ENCODE measurements around the gene C11orf86. TPM values are rescaled to one million over a fixed set of nuclear protein-coding genes. Genes with fewer than 3 reads are reported as not detected.

The C11orf86 gene
- total RNA-seq, 1 donor from 2014 or later = not detected

GRCh38 chr11:66970807-66971442 lies 4.2 kb upstream of the C11orf86 start:
- Mint-ChIP-seq H3K4me1 (ENCODE audit: low read depth) (peaks cover 22% of the 10 kb centered on the region), H3K27ac (peak overlapping the region; percentile 1), H3K36me3 (ENCODE audit: low read depth) (no peaks in the 10 kb centered on the region), H3K27me3 (ENCODE audit: low read depth) (peaks cover 4% of the 10 kb centered on the region), H3K4me3 (ENCODE audit: low read depth) (no peak overlapping the region), H3K9me3 (no peaks in the 10 kb centered on the region)
- intact Hi-C loops (cut with micrococcal nuclease) = loop anchor here (10.0 kb wide), 1 partner anchor 76 kb away; no protein-coding TSS in a partner anchor
- DNase-seq (ENCODE audit: low spot score) = no peak

- Mint-ChIP-seq H3K4me1 (ENCODE audit: low read depth) (peaks cover 22% of the 10 kb centered on the region), H3K27me3 (ENCODE audit: low read depth) (peaks cover 1% of the 10 kb centered on the region), H3K27ac (no peak overlapping the region), H3K4me3 (ENCODE audit: low read depth) (no peak overlapping the region), H3K9me3 (no peaks in the 10 kb centered on the region), H3K36me3 (ENCODE audit: low read depth) (no peaks in the 10 kb centered on the region)
- DNase-seq (ENCODE audit: low spot score) = no peak
- intact Hi-C loops (cut with micrococcal nuclease) = loop anchor here (10.0 kb wide), 1 partner anchor 77 kb away; no protein-coding TSS in a partner anchor
Measured at GRCh38 chr11:66971488-66971887, 3.6 kb upstream of the C11orf86 start.

DNA sequence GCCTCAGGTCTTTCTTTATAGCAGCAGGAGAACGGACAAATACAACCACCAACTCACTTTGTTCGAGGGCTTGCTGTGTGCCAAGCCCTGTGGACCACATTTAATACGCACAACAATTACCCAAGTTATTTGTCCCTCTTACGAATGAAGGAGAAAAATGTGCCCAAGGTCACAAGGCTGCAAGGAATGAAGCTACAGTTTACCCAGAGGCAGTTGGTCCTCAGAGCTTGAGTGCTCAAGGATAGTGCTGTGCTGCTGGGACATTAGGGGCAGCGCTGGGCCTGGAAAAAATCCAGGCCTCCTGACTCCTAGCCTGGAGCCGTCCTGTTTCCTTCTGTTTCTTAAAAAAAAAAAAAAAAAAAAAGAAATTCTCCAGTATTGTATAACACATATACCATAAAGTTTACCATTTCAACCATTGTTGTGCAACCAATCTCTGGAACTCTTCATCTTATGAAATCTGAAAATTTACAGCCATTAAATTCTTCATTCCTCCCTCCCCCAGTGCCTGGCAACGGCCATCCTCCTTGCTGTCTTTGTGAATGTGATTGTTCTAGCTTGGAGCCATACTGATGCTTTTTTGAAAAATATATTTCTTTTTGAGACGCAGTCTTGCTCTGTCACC lies 1.0 kb upstream of the C11orf86 start:
- no peaks in the 10 kb centered on the region for H3K36me3 Mint-ChIP-seq (ENCODE audit: low read depth)
- H3K27ac Mint-ChIP-seq = no peak overlapping the region
- no peak overlapping the region for H3K4me3 Mint-ChIP-seq (ENCODE audit: low read depth)
- peaks cover 1% of the 10 kb centered on the region for H3K27me3 Mint-ChIP-seq (ENCODE audit: low read depth)
- H3K9me3 Mint-ChIP-seq = no peaks in the 10 kb centered on the region
- no peak for DNase-seq (ENCODE audit: low spot score)
- intact Hi-C loops (cut with micrococcal nuclease) = loop anchor here (10.0 kb wide), 1 partner anchor 79 kb away; no protein-coding TSS in a partner anchor
- peaks cover 14% of the 10 kb centered on the region for H3K4me1 Mint-ChIP-seq (ENCODE audit: low read depth)

DNA sequence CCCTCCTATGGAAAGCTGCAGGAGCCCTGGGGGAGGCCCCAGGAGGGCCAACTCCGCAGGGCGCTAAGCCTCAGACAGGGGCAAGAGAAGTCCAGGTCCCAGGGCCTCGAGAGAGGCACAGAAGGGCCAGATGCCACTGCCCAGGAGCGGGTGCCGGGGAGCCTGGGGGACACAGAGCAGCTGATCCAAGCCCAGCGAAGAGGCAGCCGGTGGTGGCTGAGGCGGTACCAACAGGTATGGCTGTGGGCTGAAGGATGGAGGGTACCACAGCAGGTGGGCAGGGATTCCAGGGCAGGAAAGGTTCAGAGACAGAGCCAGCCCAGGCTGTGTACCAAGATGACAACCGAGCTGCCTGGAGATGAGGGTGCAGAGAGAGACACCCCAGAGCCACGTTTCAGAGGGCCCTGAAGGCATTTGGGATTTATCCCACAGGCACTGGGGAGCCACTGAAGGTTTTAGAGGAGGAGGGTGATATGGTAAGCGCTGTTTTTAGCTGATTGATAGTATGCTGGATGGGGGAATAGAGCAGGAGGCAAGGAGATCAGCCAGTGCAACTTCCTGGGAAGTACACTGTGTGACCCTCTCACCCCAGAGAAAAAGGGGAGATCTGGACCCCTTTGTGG lies 412 bp downstream of the C11orf86 start:
- peaks cover 10% of the 10 kb centered on the region for H3K4me1 Mint-ChIP-seq (ENCODE audit: low read depth)
- H3K27me3 Mint-ChIP-seq (ENCODE audit: low read depth) = peaks cover 1% of the 10 kb centered on the region
- no peak overlapping the region for H3K4me3 Mint-ChIP-seq (ENCODE audit: low read depth)
- H3K9me3 Mint-ChIP-seq = no peaks in the 10 kb centered on the region
- H3K36me3 Mint-ChIP-seq (ENCODE audit: low read depth) = no peaks in the 10 kb centered on the region
- H3K27ac Mint-ChIP-seq = no peak overlapping the region
- intact Hi-C loops (cut with micrococcal nuclease) = loop anchor here (10.0 kb wide), 1 partner anchor 81 kb away; no protein-coding TSS in a partner anchor
- no peak for DNase-seq (ENCODE audit: low spot score)

DNA sequence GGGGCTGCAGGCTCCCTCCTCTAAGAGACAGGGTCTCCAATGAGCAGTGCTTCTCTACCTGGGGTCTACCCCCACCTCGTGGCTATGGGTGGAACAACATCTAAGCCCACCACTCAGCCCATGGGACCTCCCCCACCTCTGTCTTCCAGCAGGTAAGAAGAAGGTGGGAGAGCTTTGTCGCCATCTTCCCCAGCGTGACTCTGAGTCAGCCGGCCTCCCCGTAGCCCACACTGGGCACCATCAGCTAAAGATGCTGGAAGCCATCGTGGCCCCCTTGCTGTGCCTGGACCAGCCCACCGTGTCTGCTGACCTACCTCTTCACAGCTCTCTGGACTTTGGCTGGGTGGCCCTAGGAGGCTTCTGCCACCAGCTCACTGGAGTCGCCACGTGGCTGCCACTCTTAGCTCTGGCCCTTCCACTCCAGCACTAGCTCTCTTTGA lies 944 bp downstream of the C11orf86 start:
- H3K4me3 Mint-ChIP-seq (ENCODE audit: low read depth) = no peak overlapping the region
- H3K4me1 Mint-ChIP-seq (ENCODE audit: low read depth) = peaks cover 4% of the 10 kb centered on the region
- DNase-seq (ENCODE audit: low spot score) = no peak
- intact Hi-C loops (cut with micrococcal nuclease) = loop anchor here (10.0 kb wide), 1 partner anchor 81 kb away; no protein-coding TSS in a partner anchor
- H3K27ac Mint-ChIP-seq = no peak overlapping the region
- H3K9me3 Mint-ChIP-seq = no peaks in the 10 kb centered on the region
- H3K27me3 Mint-ChIP-seq (ENCODE audit: low read depth) = peaks cover 1% of the 10 kb centered on the region
- no peaks in the 10 kb centered on the region for H3K36me3 Mint-ChIP-seq (ENCODE audit: low read depth)

- Mint-ChIP-seq H3K27me3 (ENCODE audit: low read depth) (peaks cover 1% of the 10 kb centered on the region), H3K4me3 (ENCODE audit: low read depth) (no peak overlapping the region), H3K36me3 (ENCODE audit: low read depth) (no peaks in the 10 kb centered on the region), H3K4me1 (ENCODE audit: low read depth) (no peaks in the 10 kb centered on the region), H3K27ac (no peak overlapping the region), H3K9me3 (no peaks in the 10 kb centered on the region)
- DNase-seq (ENCODE audit: low spot score) = no peak
- intact Hi-C loops (cut with micrococcal nuclease) = loop anchor here (10.0 kb wide), 1 partner anchor 82 kb away; no protein-coding TSS in a partner anchor
Measured at GRCh38 chr11:66976925-66977324, 1.8 kb downstream of the C11orf86 start.

- Mint-ChIP-seq H3K36me3 (ENCODE audit: low read depth) (no peaks in the 10 kb centered on the region), H3K4me1 (ENCODE audit: low read depth) (no peaks in the 10 kb centered on the region), H3K9me3 (no peaks in the 10 kb centered on the region), H3K27ac (no peak overlapping the region), H3K27me3 (ENCODE audit: low read depth) (peaks cover 5% of the 10 kb centered on the region), H3K4me3 (ENCODE audit: low read depth) (no peak overlapping the region)
- intact Hi-C loops (cut with micrococcal nuclease) = loop anchor here (10.0 kb wide), 1 partner anchor 83 kb away; no protein-coding TSS in a partner anchor
- no peak for DNase-seq (ENCODE audit: low spot score)
Measured at GRCh38 chr11:66978229-66978628, 3.1 kb downstream of the C11orf86 start.

- Mint-ChIP-seq H3K4me3 (ENCODE audit: low read depth) (no peak overlapping the region), H3K27ac (no peak overlapping the region), H3K27me3 (ENCODE audit: low read depth) (peaks cover 5% of the 10 kb centered on the region), H3K36me3 (ENCODE audit: low read depth) (no peaks in the 10 kb centered on the region), H3K4me1 (ENCODE audit: low read depth) (no peaks in the 10 kb centered on the region), H3K9me3 (no peaks in the 10 kb centered on the region)
- intact Hi-C loops (cut with micrococcal nuclease) = loop anchor here (10.0 kb wide), 1 partner anchor 84 kb away; no protein-coding TSS in a partner anchor
- no peak for DNase-seq (ENCODE audit: low spot score)
Measured at GRCh38 chr11:66978717-66979116, 3.6 kb downstream of the C11orf86 start.

DNA sequence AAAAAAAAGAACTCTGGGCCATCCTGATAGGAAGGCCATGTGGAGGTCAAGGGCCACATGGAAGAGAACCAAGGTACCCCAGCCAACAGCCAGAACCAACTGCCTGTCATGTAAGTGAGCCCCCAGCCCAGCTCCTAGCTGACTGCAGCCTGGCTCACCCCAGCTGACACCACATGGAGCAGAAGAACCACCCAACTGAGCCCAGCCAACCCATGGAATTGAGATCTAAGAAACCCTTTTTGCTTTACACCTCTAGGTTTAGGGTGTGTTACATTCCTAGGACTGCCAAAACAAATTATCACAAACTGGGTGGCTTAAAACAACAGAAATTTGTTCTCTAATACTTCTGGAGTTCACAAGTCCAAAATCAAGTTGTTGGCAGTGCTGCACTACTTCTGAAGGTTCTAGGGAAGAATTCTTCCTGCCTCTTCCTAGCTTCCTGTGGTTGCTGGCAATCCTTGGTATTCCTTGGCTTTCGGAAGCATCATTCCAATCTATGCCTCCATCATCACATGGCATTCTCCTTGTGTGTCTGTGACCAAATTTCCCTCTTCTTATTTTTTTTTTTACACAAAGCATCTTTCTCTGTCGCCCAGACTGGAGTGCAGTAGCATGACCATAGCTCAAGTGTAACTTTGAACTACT lies 4.4 kb downstream of the C11orf86 start:
- Mint-ChIP-seq H3K27ac (no peak overlapping the region), H3K27me3 (ENCODE audit: low read depth) (peaks cover 4% of the 10 kb centered on the region), H3K4me1 (ENCODE audit: low read depth) (no peaks in the 10 kb centered on the region), H3K9me3 (no peaks in the 10 kb centered on the region), H3K36me3 (ENCODE audit: low read depth) (no peaks in the 10 kb centered on the region), H3K4me3 (ENCODE audit: low read depth) (no peak overlapping the region)
- intact Hi-C loops (cut with micrococcal nuclease) = loop anchor here (10.0 kb wide), 1 partner anchor 85 kb away; no protein-coding TSS in a partner anchor
- DNase-seq (ENCODE audit: low spot score) = no peak

DNA sequence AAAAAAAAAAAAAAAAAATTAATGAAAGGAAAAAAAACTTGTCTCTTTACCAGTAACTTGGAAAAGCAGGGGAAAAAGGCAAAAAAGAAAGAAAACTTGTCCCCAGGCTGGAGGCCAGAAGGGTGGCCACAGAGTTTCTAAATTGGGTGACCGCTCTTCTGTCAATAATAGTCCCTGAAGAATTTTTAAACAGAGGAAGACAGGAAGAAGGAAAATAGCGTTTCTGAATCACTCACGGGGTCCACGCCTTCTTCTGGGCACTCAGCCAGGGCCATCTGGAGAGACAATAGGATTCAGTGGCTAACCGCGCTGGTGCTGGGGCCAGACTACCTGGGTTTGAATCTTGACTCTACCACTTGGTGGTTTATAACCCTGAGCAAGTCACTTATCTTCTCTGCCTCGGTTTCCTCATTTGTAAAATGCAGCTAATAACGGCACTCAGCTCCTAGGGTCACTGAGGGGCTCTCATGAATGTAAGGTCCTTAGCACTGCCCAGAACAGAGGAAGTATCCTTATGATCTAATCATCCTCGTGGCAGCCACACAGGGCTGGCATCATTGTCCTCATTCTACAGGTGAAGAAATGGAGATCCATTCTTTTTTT lies 7.0 kb downstream of the C11orf86 start:
- intact Hi-C loops (cut with micrococcal nuclease) = no loop called here

DNA sequence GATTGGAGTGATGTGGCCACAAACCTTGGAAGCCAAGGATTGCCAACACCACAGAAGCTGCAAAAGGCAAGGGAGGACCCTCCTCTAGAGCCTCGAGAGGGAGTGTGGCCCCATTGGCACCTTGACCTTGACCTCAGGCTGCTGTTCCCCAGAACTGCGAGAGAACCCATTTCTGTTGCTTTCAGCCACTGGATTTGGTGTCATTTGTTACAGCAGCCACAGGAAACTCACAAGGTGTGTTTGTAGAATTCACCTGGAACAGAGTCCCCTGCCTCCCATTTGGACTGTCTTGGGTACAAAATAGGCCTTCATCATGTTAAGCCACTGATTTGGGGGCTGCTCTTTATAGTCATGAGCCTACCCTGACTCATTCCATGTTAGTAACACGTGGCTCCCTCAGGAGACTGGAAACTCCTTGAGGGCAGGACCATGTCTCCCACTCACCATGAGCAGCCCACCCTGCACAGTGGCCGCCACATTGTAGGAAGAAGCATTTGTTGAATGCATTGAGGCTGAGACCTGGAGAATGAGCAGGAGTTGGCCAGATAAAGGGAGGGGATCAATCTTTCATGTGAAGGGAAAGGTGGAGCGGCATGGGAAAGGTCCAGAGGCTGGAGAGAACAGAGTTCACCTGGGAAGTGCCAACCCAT lies 8.3 kb downstream of the C11orf86 start:
- H3K4me3 Mint-ChIP-seq (ENCODE audit: low read depth) = no peak overlapping the region
- peaks cover 4% of the 10 kb centered on the region for H3K27me3 Mint-ChIP-seq (ENCODE audit: low read depth)
- H3K9me3 Mint-ChIP-seq = no peaks in the 10 kb centered on the region
- H3K4me1 Mint-ChIP-seq (ENCODE audit: low read depth) = no peaks in the 10 kb centered on the region
- DNase-seq (ENCODE audit: low spot score) = no peak
- no peaks in the 10 kb centered on the region for H3K36me3 Mint-ChIP-seq (ENCODE audit: low read depth)
- H3K27ac Mint-ChIP-seq = no peak overlapping the region
- intact Hi-C loops (cut with micrococcal nuclease) = no loop called here

More for the DNA sequence above, 7.0 kb downstream of the C11orf86 start:
- DNase-seq (ENCODE audit: low spot score) = no peak
- peaks cover 4% of the 10 kb centered on the region for H3K27me3 Mint-ChIP-seq (ENCODE audit: low read depth)
- H3K9me3 Mint-ChIP-seq = no peaks in the 10 kb centered on the region
- H3K4me1 Mint-ChIP-seq (ENCODE audit: low read depth) = no peaks in the 10 kb centered on the region
- no peak overlapping the region for H3K27ac Mint-ChIP-seq
- no peaks in the 10 kb centered on the region for H3K36me3 Mint-ChIP-seq (ENCODE audit: low read depth)
- no peak overlapping the region for H3K4me3 Mint-ChIP-seq (ENCODE audit: low read depth)

All from activated T-helper 2 cell treated with anti-CD3 and anti-CD28 coated beads, Interferon-gamma antibody, Interleukin-2, Interleukin-4, amounts not matched to agents 10 μg/mL and 5 μg/mL and 100 μg/mL, durations not matched to agents 14 hours and 24 hours and 36 hours (primary cell).